A549 (cell line): ENCODE measurements around the gene P4HTM. TPM values are rescaled to one million over a fixed set of nuclear protein-coding genes. Genes with fewer than 3 reads are reported as not detected.

ENCODE experiments used
- ATAC-seq, 2 experiments: fragments of 200-7000 bp in 1 of 2; fragments of >200 bp in 1 of 2; cut with Nextera tagmentation in 1 of 2; cut with Tn5 transposase in 1 of 2; 3 replicates each; pipeline versions ENCODE4 v1.8.0 to v1.9.1; 2018 to 2020; ENCODE audit warnings: mild to moderate bottlenecking in 1 of 2, moderate library complexity in 1 of 2
- CTCF ChIA-PET: fragments of 300-600 bp; sonication (Branson Sonifier 250); formaldehyde crosslinking; extraction: SDS; loops from one replicate; lab custom pipeline; 2021; ENCODE audit warnings: antibody characterized with exemption, inconsistent platforms; lab: Yijun Ruan, JAX
- POLR2A ChIA-PET: fragments of 350-600 bp; formaldehyde crosslinking; extraction: SDS; loops from one replicate; lab custom pipeline; 2021; ENCODE audit warnings: antibody characterized with exemption, inconsistent platforms; lab: Yijun Ruan, JAX
- DNase-seq, 2 experiments: peaks; one replicate each; pipeline versions ENCODE4 v3.0.0 to v3.0.0-alpha.2; 2011 to 2016; ENCODE audit warnings: low read depth in 1 of 2, low spot score in 1 of 2
- FAIRE-seq: peaks from 2 replicates; lab custom pipeline; 2011; peaks lifted over from hg19 to GRCh38; lab: Jason Lieb, UNC
- H3K27ac ChIP-seq, 2 experiments: fragments of >200 bp; sonication (Bioruptor Twin); formaldehyde crosslinking; 3 replicates each; pipeline ENCODE4 v1.5.1; 2016 to 2017
- H3K4me1 ChIP-seq: fragments of >200 bp; sonication (Bioruptor Twin); formaldehyde crosslinking; 3 replicates; pipeline ENCODE4 v1.6.1; 2016
- H3K4me2 ChIP-seq: fragments of >200 bp; sonication (Bioruptor Twin); formaldehyde crosslinking; 3 replicates; pipeline ENCODE4 v1.6.1; 2016
- H3K4me3 ChIP-seq: fragments of >200 bp; sonication (Bioruptor Twin); formaldehyde crosslinking; 3 replicates; pipeline ENCODE4 v1.5.1; 2016
- H3K9me3 ChIP-seq: fragments of >200 bp; sonication (Bioruptor Twin); formaldehyde crosslinking; 3 replicates; pipeline ENCODE4 v1.6.1; 2016
- BCL3 ChIP-seq: fragments of >200 bp; sonication (Bioruptor Twin); formaldehyde crosslinking; IDR thresholded peaks from 3 replicates; pipeline ENCODE4 v1.6.1; 2016
- BHLHE40 ChIP-seq: IDR thresholded peaks from 2 replicates; pipeline ENCODE4 v1.6.1; 2012; ENCODE audit warnings: low read depth, low read length, inconsistent platforms
- CBX2 ChIP-seq: fragments of 200-600 bp; sonication (generic); IDR thresholded peaks from 2 replicates; pipeline ENCODE4 v1.6.1; 2016; ENCODE audit warnings: low read depth, mild to moderate bottlenecking, borderline replicate concordance
- CTCF ChIP-seq: fragments of >200 bp; sonication (Bioruptor Twin); formaldehyde crosslinking; IDR thresholded peaks from 3 replicates; pipeline ENCODE4 v1.5.1; 2016
- EHF ChIP-seq: fragments of 250-450 bp; sonication (Bioruptor Pico); IDR thresholded peaks from 2 replicates; pipeline ENCODE4 v1.5.0; 2020; ENCODE audit warnings: mild to moderate bottlenecking
- EHMT2 ChIP-seq: fragments of 200-600 bp; sonication (generic); IDR thresholded peaks from 2 replicates; pipeline ENCODE4 v1.6.1; 2016; ENCODE audit warnings: antibody characterized with exemption, low read depth, mild to moderate bottlenecking, moderate library complexity
- HDAC2 ChIP-seq: fragments of 200-600 bp; sonication (generic); IDR thresholded peaks from 2 replicates; pipeline ENCODE4 v1.6.1; 2016
- HEYL ChIP-seq: fragments of 250-450 bp; sonication (Bioruptor Pico); IDR thresholded peaks from 2 replicates; pipeline ENCODE4 v1.8.0; 2021; ENCODE audit warnings: mild to moderate bottlenecking, moderate library complexity
- HOXA7 ChIP-seq: fragments of 250-450 bp; sonication (Bioruptor Pico); IDR thresholded peaks from 2 replicates; pipeline ENCODE4 v1.5.0; 2020; ENCODE audit warnings: mild to moderate bottlenecking, moderate library complexity
- HOXB13 ChIP-seq: fragments of 250-450 bp; sonication (Bioruptor Pico); IDR thresholded peaks from 2 replicates; pipeline ENCODE4 v1.5.0; 2020; ENCODE audit warnings: low read depth, mild to moderate bottlenecking, moderate library complexity
- HOXB5 ChIP-seq: fragments of 250-450 bp; sonication (Bioruptor Pico); IDR thresholded peaks from 2 replicates; pipeline ENCODE4 v1.5.0; 2020; ENCODE audit warnings: mild to moderate bottlenecking, moderate library complexity
- JUNB ChIP-seq: fragments of >200 bp; sonication (Bioruptor Twin); formaldehyde crosslinking; IDR thresholded peaks from 2 replicates; pipeline ENCODE4 v1.6.1; 2016
- NFE2L2 ChIP-seq: fragments of 150-350 bp; conservative IDR thresholded peaks from 2 replicates; pipeline ENCODE4 v1.6.1; 2014; ENCODE audit warnings: low read length
- NPAS2 ChIP-seq: fragments of 250-450 bp; sonication (Bioruptor Pico); IDR thresholded peaks from 2 replicates; pipeline ENCODE4 v1.8.0; 2022; ENCODE audit warnings: mild to moderate bottlenecking, moderate library complexity, borderline replicate concordance
- NR3C1 ChIP-seq: fragments of >200 bp; sonication (Bioruptor Twin); formaldehyde crosslinking; IDR thresholded peaks from 3 replicates; pipeline ENCODE4 v1.6.1; 2017
- PHF8 ChIP-seq: fragments of 200-600 bp; sonication (generic); IDR thresholded peaks from 2 replicates; pipeline ENCODE4 v1.6.1; 2016; ENCODE audit warnings: low read depth, mild to moderate bottlenecking, antibody characterized with exemption, moderate library complexity, borderline replicate concordance
- RNF2 ChIP-seq: fragments of 200-600 bp; sonication (generic); IDR thresholded peaks from 2 replicates; pipeline ENCODE4 v1.6.1; 2016; ENCODE audit warnings: low read depth, mild to moderate bottlenecking, antibody characterized with exemption, moderate library complexity, borderline replicate concordance
- TFCP2L1 ChIP-seq: fragments of 250-450 bp; sonication (Bioruptor Pico); IDR thresholded peaks from 2 replicates; pipeline ENCODE4 v1.5.0; 2021; ENCODE audit warnings: mild to moderate bottlenecking
- USF2 ChIP-seq: fragments of 450-650 bp; IDR thresholded peaks from 2 replicates; pipeline ENCODE4 v1.6.1; 2014; ENCODE audit warnings: antibody characterized with exemption
- whole genome bisulfite sequencing: methylation state at CpG from one replicate; pipeline ENCODE4 v1.1.6; 2017; ENCODE audit errors: missing lambda C conversion rate; 5-methylcytosine and 5-hydroxymethylcytosine counted together
- polyA plus RNA-seq, 4 experiments: library from polyadenylated mRNA; depleted of rRNA in 3 of 4; stranded (reverse); fragments of >200 nt; fragmentation: RNase III in 1 of 4; extraction: RNeasy Plus Mini Kit Qiagen cat#74134 plus additional on column Dnase treatment in 1 of 4; gene quantifications; 2 replicates in 3 of 4; 3 replicates in 1 of 4; pipeline ENCODE4 v1.2.3, GENCODE V29; 2011 to 2017

P4HTM gene
- polyA plus RNA-seq, 2 of the 4 experiments (the other 2 are of a cell fraction), result 14.4 to 16.4 TPM

- POLR2A ChIA-PET, result interaction anchor here (4.1 kb wide), 1 partner anchor 17 kb away, joined by 57 read pairs; the partner anchor contains the start of gene NDUFAF3
Observed at GRCh38 chr3:49004352-49005302, 14.6 kb downstream of the P4HTM start.

GRCh38 chr3:49005303-49005680, 15.3 kb downstream of the P4HTM start:
- ChIA-PET POLR2A (interaction anchor here (4.1 kb wide), 1 partner anchor 16 kb away, joined by 57 read pairs; the partner anchor contains the start of gene NDUFAF3), CTCF (interaction anchor here (1.7 to 30.1 kb wide), 2 partner anchors 9 to 14 kb away, joined by 5 to 385 read pairs; partner anchors contain the start of gene P4HTM)
- H3K4me3 ChIP-seq, result no peak overlapping the region
- FAIRE-seq (no peak), ATAC-seq (no peak), DNase-seq (no peak)
- no peaks in the 10 kb centered on the region for H3K9me3 ChIP-seq
- 96% methylated on average over 3 of the region's 3 CpGs for WGBS
- peaks cover 21% of the 10 kb centered on the region; the same call in 2 of the 3 replicates for H3K4me1 ChIP-seq
- H3K27ac ChIP-seq, result no peak overlapping the region
- no peak for TF ChIP-seq JUNB
- TF ChIP-seq TFCP2L1 (CRISPR knock-in tag), result no peak
- TF ChIP-seq HOXB5 (CRISPR knock-in tag), result no peak
- TF ChIP-seq PHF8, result no peak
- TF ChIP-seq NPAS2, result no peak
- TF ChIP-seq HEYL (CRISPR knock-in tag), result no peak
- TF ChIP-seq BHLHE40, result no peak
- no peak for TF ChIP-seq CTCF
- no peak for TF ChIP-seq BCL3
- TF ChIP-seq HOXB13 (CRISPR knock-in tag), result no peak
- TF ChIP-seq EHMT2, result no peak
- no peak for TF ChIP-seq EHF (CRISPR knock-in tag)
- H3K4me2 ChIP-seq, result no peak overlapping the region

More at GRCh38 chr3:49004352-49005302, 14.6 kb downstream of the P4HTM start:
- H3K4me2 ChIP-seq, result no peak overlapping the region
- TF ChIP-seq CBX2, result no peak
- ATAC-seq (no peak), FAIRE-seq (no peak), DNase-seq (no peak)
- no peak overlapping the region for H3K4me3 ChIP-seq
- no peak overlapping the region for H3K27ac ChIP-seq
- CTCF ChIA-PET, result interaction anchor here (1.7 to 30.1 kb wide), 3 partner anchors 9 to 17 kb away, joined by 5 to 385 read pairs (median 5); partner anchors contain the start of genes NDUFAF3 and P4HTM
- H3K9me3 ChIP-seq, result no peaks in the 10 kb centered on the region
- H3K4me1 ChIP-seq, result peaks cover 21% of the 10 kb centered on the region; the same call in 2 of the 3 replicates
- WGBS, result 76% methylated on average over 4 of the region's 16 CpGs

GRCh38 chr3:49005998-49006397, 16.0 kb downstream of the P4HTM start:
- no peak for DNase-seq
- ATAC-seq, result no peak
- Histone ChIP-seq H3K27ac (peak overlapping the region; percentile 98 to 100), H3K4me1 (peaks cover 21% of the 10 kb centered on the region; the same call in 2 of the 3 replicates), H3K4me3 (peak overlapping the region; percentile 100; the same call in 2 of the 3 replicates), H3K4me2 (peak overlapping the region; percentile 99), H3K9me3 (no peaks in the 10 kb centered on the region)
- ChIA-PET CTCF (interaction anchor here (1.0 to 30.1 kb wide), 3 partner anchors 13 to 76 kb away, joined by 3 to 385 read pairs (median 65); partner anchors contain the start of genes DALRD3, NDUFAF3 and P4HTM), POLR2A (interaction anchor here (2.3 to 4.1 kb wide), 3 partner anchors 11 to 17 kb away, joined by 24 to 57 read pairs (median 26); partner anchors contain the start of genes DALRD3, NDUFAF3 and P4HTM)
- FAIRE-seq, result no peak
- TF ChIP-seq HOXA7 (CRISPR knock-in tag), result no peak
- no peak for TF ChIP-seq HDAC2
- no peak for TF ChIP-seq NR3C1
- TF ChIP-seq CBX2, result no peak
- TF ChIP-seq USF2, result no peak
- TF ChIP-seq NPAS2, result no peak
- TF ChIP-seq NFE2L2, result no peak
- no peak for TF ChIP-seq RNF2
- 98% methylated on average over 5 of the region's 5 CpGs for WGBS
